Effector memory CD4-positive, alpha-beta T cell (primary cell): ENCODE measurements around the gene PRSS22.

ENCODE experiments used
- DNase-seq, 3 donors: peaks; one replicate each; pipeline ENCODE4 v3.0.0-alpha.2; 2020
- H3K27ac ChIP-seq: 2 replicates; pipeline ENCODE4 v1.7.0; 2013; ENCODE audit warnings: mild to moderate bottlenecking, low read length, moderate library complexity; ENCODE audit not compliant: insufficient read depth, poor library complexity, severe bottlenecking
- H3K27me3 ChIP-seq: replicated peaks from 2 replicates; pipeline ENCODE4 v1.7.0; 2013; ENCODE audit warnings: mild to moderate bottlenecking, low read length; ENCODE audit not compliant: insufficient read depth, control insufficient read depth, poor library complexity, severe bottlenecking
- H3K36me3 ChIP-seq: 2 replicates; pipeline ENCODE4 v1.7.0; 2013; ENCODE audit warnings: mild to moderate bottlenecking, low read length, moderate library complexity; ENCODE audit not compliant: control insufficient read depth, insufficient read depth
- H3K4me1 ChIP-seq: 2 replicates; pipeline ENCODE4 v1.7.0; 2013; ENCODE audit warnings: low read length, mild to moderate bottlenecking; ENCODE audit not compliant: control insufficient read depth, insufficient read depth, poor library complexity, severe bottlenecking
- H3K4me3 ChIP-seq: 2 replicates; pipeline ENCODE4 v1.7.0; 2013; ENCODE audit warnings: low read length, low read depth, mild to moderate bottlenecking; ENCODE audit not compliant: insufficient read depth, poor library complexity, severe bottlenecking
- H3K9me3 ChIP-seq: 2 replicates; pipeline ENCODE4 v1.7.0; 2013; ENCODE audit warnings: mild to moderate bottlenecking, low read length, moderate library complexity; ENCODE audit not compliant: control insufficient read depth

Gene PRSS22

GRCh38 chr16:2804728-2805127, 53.2 kb downstream of the PRSS22 start:
- Histone ChIP-seq H3K4me1 (no peaks in the 10 kb centered on the region), H3K27me3 (no peaks in the 10 kb centered on the region), H3K36me3 (no peaks in the 10 kb centered on the region), H3K4me3 (no peak overlapping the region), H3K27ac (no peak overlapping the region), H3K9me3 (peaks cover 9% of the 10 kb centered on the region)
- DNase-seq, result no peak

GRCh38 chr16:2803545-2804195, 54.3 kb downstream of the PRSS22 start:
- Histone ChIP-seq H3K36me3 (no peaks in the 10 kb centered on the region), H3K4me3 (no peak overlapping the region), H3K27me3 (no peaks in the 10 kb centered on the region), H3K4me1 (no peaks in the 10 kb centered on the region), H3K27ac (no peak overlapping the region), H3K9me3 (peaks cover 9% of the 10 kb centered on the region)
- no peak for DNase-seq
